OCI-LY1 (cell line): ENCODE results near the gene AEN.

Source experiments
- H2AFZ ChIP-seq: fragments of 200-600 bp; sonication (generic), shearing (Covaris generic); 2 replicates; pipeline ENCODE4 v1.6.0; 2014; ENCODE audit warnings: antibody characterized with exemption, mild to moderate bottlenecking, low read length
- H3F3A ChIP-seq: fragments of 200-600 bp; sonication (generic), shearing (Covaris generic); 2 replicates; pipeline ENCODE4 v1.6.0; 2014; ENCODE audit warnings: mild to moderate bottlenecking, antibody characterized with exemption, low read length, moderate library complexity; ENCODE audit not compliant: insufficient read depth
- H3K27ac ChIP-seq: fragments of 200-600 bp; sonication (generic); 2 replicates; pipeline ENCODE4 v1.5.1; 2014; ENCODE audit warnings: low read length, mixed run types, mild to moderate bottlenecking, low read depth; ENCODE audit not compliant: poor library complexity, severe bottlenecking
- H3K27me3 ChIP-seq: fragments of 200-600 bp; sonication (generic); 2 replicates; pipeline ENCODE4 v1.6.0; 2014; ENCODE audit warnings: antibody characterized with exemption, mild to moderate bottlenecking, low read length, moderate library complexity; ENCODE audit not compliant: insufficient read depth
- H3K36me3 ChIP-seq: fragments of 200-600 bp; sonication (generic); 2 replicates; pipeline ENCODE4 v1.6.1; 2014; ENCODE audit warnings: mild to moderate bottlenecking, antibody characterized with exemption, low read length, moderate library complexity, mixed read lengths; ENCODE audit not compliant: insufficient read depth
- H3K4me1 ChIP-seq: fragments of 200-600 bp; sonication (generic); 2 replicates; pipeline ENCODE4 v1.5.1; 2014; ENCODE audit warnings: mild to moderate bottlenecking, low read length, moderate library complexity; ENCODE audit not compliant: insufficient read depth, severe bottlenecking
- H3K4me2 ChIP-seq: fragments of 200-600 bp; sonication (generic), shearing (Covaris generic); 2 replicates; pipeline ENCODE4 v1.6.1; 2014; ENCODE audit warnings: low read length
- H3K4me3 ChIP-seq: fragments of 200-600 bp; sonication (generic); 2 replicates; pipeline ENCODE4 v1.5.1; 2014; ENCODE audit warnings: low read length, low read depth, mild to moderate bottlenecking, mixed read lengths; ENCODE audit not compliant: poor library complexity, severe bottlenecking
- H3K79me2 ChIP-seq: fragments of 200-600 bp; shearing (Covaris generic); 2 replicates; pipeline ENCODE4 v1.6.1; 2016; ENCODE audit warnings: mixed run types, low read length, mixed read lengths; ENCODE audit not compliant: insufficient read depth
- H3K9ac ChIP-seq: fragments of 200-600 bp; sonication (generic), shearing (Covaris generic); 2 replicates; pipeline ENCODE4 v1.6.1; 2014; ENCODE audit warnings: mild to moderate bottlenecking, low read length, mixed read lengths
- H3K9me2 ChIP-seq: fragments of 200-600 bp; sonication (generic), shearing (Covaris generic); 2 replicates; pipeline ENCODE4 v1.6.1; 2014; ENCODE audit warnings: low read depth, mild to moderate bottlenecking, low read length, mixed read lengths
- H3K9me3 ChIP-seq: fragments of 200-600 bp; shearing (Covaris generic); 2 replicates; pipeline ENCODE4 v1.6.1; 2014; ENCODE audit warnings: low read length, mixed read lengths
- H4K20me1 ChIP-seq: fragments of 200-600 bp; sonication (generic), shearing (Covaris generic); 2 replicates; pipeline ENCODE4 v1.6.0; 2016; ENCODE audit warnings: mild to moderate bottlenecking, low read length; ENCODE audit not compliant: insufficient read depth
- CTCF ChIP-seq: fragments of 200-600 bp; sonication (generic), shearing (Covaris generic); IDR thresholded peaks from 2 replicates; pipeline ENCODE4 v1.5.1; 2017; ENCODE audit warnings: mild to moderate bottlenecking, antibody characterized with exemption, low read length, moderate library complexity, mixed read lengths
- EZH2 ChIP-seq: fragments of 200-600 bp; sonication (generic), shearing (Covaris generic); IDR thresholded peaks from 2 replicates; pipeline ENCODE4 v1.8.0; 2017; ENCODE audit warnings: borderline replicate concordance, mixed run types, mild to moderate bottlenecking, antibody characterized with exemption, low read length, moderate library complexity, mixed read lengths

Gene AEN

GRCh38 chr15:88603885-88604284 is 17.3 kb upstream of the AEN start:
- Histone ChIP-seq H3K79me2 (no peaks in the 10 kb centered on the region), H3F3A (no peaks in the 10 kb centered on the region), H4K20me1 (no peaks in the 10 kb centered on the region), H3K4me2 (no peak overlapping the region), H3K36me3 (no peaks in the 10 kb centered on the region), H3K9me3 (no peaks in the 10 kb centered on the region), H3K27me3 (no peaks in the 10 kb centered on the region; the same call in 1 of the 2 replicates), H3K27ac (no peak overlapping the region), H3K4me3 (no peak overlapping the region), H2AFZ (no peak overlapping the region), H3K9ac (no peak overlapping the region), H3K4me1 (no peaks in the 10 kb centered on the region), H3K9me2 (no peaks in the 10 kb centered on the region)
- TF ChIP-seq CTCF (no peak), EZH2 (no peak)

GRCh38 chr15:88604381-88605188 is 16.6 kb upstream of the AEN start:
- Histone ChIP-seq H3K4me1 (no peaks in the 10 kb centered on the region), H3K9me3 (no peaks in the 10 kb centered on the region), H3K36me3 (no peaks in the 10 kb centered on the region), H3K9ac (no peak overlapping the region), H3K4me2 (no peak overlapping the region), H2AFZ (no peak overlapping the region), H3K27ac (no peak overlapping the region), H3K9me2 (no peaks in the 10 kb centered on the region), H3K4me3 (no peak overlapping the region), H3K79me2 (no peaks in the 10 kb centered on the region), H4K20me1 (no peaks in the 10 kb centered on the region), H3K27me3 (no peaks in the 10 kb centered on the region; the same call in 1 of the 2 replicates), H3F3A (no peaks in the 10 kb centered on the region)
- no peak for TF ChIP-seq CTCF
- TF ChIP-seq EZH2, result no peak

- Histone ChIP-seq H3K36me3 (no peaks in the 10 kb centered on the region), H3K9me2 (no peaks in the 10 kb centered on the region), H3K4me2 (no peak overlapping the region), H3K27ac (no peak overlapping the region), H3K9ac (no peak overlapping the region), H3K27me3 (no peaks in the 10 kb centered on the region; the same call in 1 of the 2 replicates), H3K4me3 (no peak overlapping the region), H3F3A (no peaks in the 10 kb centered on the region), H3K4me1 (no peaks in the 10 kb centered on the region), H4K20me1 (no peaks in the 10 kb centered on the region), H2AFZ (no peak overlapping the region), H3K79me2 (no peaks in the 10 kb centered on the region), H3K9me3 (no peaks in the 10 kb centered on the region)
- TF ChIP-seq EZH2 (no peak), CTCF (no peak)
Measured at GRCh38 chr15:88605189-88606069, 15.7 kb upstream of the AEN start.
